Measurements from ENCODE around the gene SART1. TPM values are rescaled to one million over a fixed set of nuclear protein-coding genes. Genes with fewer than 3 reads are reported as not detected.

Gene SART1
- 22.7 and 71.2 TPM in 2 replicates for total RNA-seq (ENCODE audit: low replicate concordance)

DNA sequence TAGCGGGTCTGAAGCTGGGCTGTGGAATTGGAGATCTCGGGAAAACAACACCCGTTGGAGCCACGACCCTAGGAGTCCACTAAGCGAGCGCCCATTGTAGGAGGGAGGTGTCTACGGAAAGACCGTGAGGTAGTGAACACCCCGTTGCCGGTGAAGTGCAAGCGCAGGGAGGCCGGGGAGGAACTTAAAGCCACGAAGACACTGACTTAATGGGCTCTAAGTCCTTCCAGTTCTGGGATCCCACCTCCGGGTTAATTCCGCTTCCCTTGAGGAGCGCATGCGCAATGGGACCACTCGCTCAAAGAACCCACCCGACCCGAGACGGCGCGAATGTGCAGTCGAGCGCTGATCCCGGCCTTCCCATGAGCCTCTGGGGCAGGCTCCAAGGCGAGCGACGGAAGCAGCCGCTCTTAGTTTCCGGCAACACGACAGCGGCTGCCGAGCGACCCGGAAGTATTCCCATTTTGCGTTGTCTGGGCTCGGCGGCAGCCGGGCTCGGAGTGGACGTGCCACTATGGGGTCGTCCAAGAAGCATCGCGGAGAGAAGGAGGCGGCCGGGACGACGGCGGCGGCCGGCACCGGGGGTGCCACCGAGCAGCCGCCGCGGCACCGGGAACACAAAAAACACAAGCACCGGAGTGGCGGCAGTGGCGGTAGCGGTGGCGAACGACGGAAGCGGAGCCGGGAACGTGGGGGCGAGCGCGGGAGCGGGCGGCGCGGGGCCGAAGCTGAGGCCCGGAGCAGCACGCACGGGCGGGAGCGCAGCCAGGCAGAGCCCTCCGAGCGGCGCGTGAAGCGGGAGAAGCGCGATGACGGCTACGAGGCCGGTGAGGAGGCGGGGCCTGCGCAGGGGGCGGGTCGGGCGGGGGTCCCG is at the start of gene SART1:
SART1 (plus strand) TSS at position 468 of the 874 bp plus-strand sequence; CDS start at position 515, 47 bp downstream.
- TF ChIP-seq, protein P1, sequence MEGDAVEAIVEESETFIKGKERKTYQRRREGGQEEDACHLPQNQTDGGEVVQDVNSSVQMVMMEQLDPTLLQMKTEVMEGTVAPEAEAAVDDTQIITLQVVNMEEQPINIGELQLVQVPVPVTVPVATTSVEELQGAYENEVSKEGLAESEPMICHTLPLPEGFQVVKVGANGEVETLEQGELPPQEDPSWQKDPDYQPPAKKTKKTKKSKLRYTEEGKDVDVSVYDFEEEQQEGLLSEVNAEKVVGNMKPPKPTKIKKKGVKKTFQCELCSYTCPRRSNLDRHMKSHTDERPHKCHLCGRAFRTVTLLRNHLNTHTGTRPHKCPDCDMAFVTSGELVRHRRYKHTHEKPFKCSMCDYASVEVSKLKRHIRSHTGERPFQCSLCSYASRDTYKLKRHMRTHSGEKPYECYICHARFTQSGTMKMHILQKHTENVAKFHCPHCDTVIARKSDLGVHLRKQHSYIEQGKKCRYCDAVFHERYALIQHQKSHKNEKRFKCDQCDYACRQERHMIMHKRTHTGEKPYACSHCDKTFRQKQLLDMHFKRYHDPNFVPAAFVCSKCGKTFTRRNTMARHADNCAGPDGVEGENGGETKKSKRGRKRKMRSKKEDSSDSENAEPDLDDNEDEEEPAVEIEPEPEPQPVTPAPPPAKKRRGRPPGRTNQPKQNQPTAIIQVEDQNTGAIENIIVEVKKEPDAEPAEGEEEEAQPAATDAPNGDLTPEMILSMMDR (IDR thresholded peaks at IDR 0.05; ENCODE audit: insufficient read depth, low read length): no peak
- DNase-seq (ENCODE audit: low read depth): peak; percentile 98
- H3K4me3 ChIP-seq (ENCODE audit: low read depth, low read length): peak within 1 kb of the TSS; percentile 93

DNA sequence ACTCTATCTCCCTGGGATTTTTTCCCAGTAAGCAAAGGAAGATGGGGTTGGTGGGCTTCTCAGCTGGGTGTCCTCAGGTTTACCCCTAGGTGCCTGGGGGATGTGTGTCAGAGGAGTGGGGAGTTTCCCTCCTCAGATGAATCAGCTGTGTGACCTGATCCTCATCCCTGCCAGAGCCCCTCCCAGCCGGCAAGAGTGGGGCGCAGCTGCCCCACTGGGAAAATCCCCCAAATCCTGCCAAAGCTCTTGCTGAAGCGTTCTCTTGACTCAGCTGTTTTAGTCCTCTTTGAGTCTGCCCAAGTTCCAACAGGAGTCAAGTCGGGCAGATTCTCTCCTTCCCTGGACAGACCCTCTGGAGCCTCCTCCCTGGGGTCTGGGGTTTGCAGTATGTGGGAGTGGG is 48.7 kb upstream of the SART1 start:
- H3K4me3 ChIP-seq (ENCODE audit: low read depth, low read length): no peak overlapping the region
- DNase-seq (ENCODE audit: low read depth): peak; percentile 87
- TF ChIP-seq, protein P1 (IDR thresholded peaks at IDR 0.05; ENCODE audit: insufficient read depth, low read length): no peak

DNA sequence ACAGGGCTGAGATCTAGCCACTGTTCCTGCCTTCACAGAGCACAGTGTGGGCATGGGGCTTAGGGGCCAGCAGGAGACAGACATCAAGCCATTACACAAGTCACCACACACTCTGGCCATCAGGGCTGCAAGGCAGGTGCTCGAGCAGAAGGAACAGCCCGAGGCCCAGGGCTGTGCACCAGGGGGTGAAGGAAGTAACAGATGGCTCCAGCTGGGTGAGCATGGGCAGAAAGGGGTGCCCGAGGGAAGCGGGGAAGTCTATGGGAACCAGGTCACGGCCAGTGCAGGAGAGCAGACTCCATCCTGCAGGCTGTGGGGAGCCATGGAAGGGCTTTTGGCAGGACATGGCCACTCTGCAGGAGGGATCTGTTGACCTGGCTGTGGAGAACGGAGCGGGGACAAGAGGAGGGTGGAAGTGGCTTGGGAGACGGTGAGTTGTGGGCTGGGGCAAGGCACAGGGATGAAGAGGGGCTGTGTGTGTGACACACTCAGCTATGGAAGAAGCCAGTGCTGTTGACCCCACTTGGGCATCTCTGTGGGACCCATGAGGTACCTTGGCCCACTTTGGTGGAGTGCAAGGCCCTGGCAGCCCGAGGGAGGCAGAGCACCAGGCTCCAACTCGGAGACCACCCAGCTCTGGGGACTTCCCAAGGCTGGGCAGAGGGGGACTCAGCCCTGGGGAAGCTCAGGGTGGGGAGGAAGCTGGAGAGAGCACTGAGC is 46.3 kb upstream of the SART1 start:
- TF ChIP-seq, protein P1 (IDR thresholded peaks at IDR 0.05; ENCODE audit: insufficient read depth, low read length): no peak
- H3K4me3 ChIP-seq (ENCODE audit: low read depth, low read length): no peak overlapping the region
- no peak for DNase-seq (ENCODE audit: low read depth)

GRCh38 chr11:65915821-65916251 is 45.7 kb upstream of the SART1 start:
- H3K4me3 ChIP-seq (ENCODE audit: low read depth, low read length): peak overlapping the region; percentile 40
- TF ChIP-seq, protein P1 (IDR thresholded peaks at IDR 0.05; ENCODE audit: insufficient read depth, low read length): no peak
- peak; percentile 97 for DNase-seq (ENCODE audit: low read depth)

DNA sequence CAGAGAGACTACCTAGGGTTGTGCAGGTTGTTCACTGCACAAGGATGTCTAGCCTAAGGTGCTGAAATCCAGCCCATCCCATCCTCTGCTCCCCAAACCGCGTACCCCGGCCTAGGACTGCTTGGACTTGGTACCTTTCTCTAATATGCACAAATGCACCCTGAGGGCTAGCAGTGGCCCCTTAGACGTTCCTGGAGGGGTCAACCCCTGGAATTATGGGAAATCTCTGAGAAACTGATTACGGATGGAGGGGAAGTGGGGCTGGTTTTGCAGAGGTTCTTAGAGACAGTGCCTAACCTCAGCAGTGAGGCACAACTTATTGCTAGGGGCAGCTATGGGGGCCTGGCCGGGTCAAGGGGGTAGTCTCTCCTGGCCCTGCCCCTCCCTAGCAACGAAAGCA is 45.1 kb upstream of the SART1 start:
- peak overlapping the region; percentile 40 for H3K4me3 ChIP-seq (ENCODE audit: low read depth, low read length)
- TF ChIP-seq, protein P1 (IDR thresholded peaks at IDR 0.05; ENCODE audit: insufficient read depth, low read length): no peak
- no peak for DNase-seq (ENCODE audit: low read depth)

GRCh38 chr11:65917077-65917433 is 44.5 kb upstream of the SART1 start:
- no peak for DNase-seq (ENCODE audit: low read depth)
- H3K4me3 ChIP-seq (ENCODE audit: low read depth, low read length): peak overlapping the region; percentile 92
- TF ChIP-seq, protein P1 (IDR thresholded peaks at IDR 0.05; ENCODE audit: insufficient read depth, low read length): no peak

All from fibroblast of the aortic adventitia (primary cell).